Measurements from ENCODE around the gene DBNDD2.

DBNDD2 gene

GRCh38 chr20:45419188-45420091 is 11.4 kb downstream of the DBNDD2 start:
- DNase-seq, result peak; percentile 92 to 95

DNA sequence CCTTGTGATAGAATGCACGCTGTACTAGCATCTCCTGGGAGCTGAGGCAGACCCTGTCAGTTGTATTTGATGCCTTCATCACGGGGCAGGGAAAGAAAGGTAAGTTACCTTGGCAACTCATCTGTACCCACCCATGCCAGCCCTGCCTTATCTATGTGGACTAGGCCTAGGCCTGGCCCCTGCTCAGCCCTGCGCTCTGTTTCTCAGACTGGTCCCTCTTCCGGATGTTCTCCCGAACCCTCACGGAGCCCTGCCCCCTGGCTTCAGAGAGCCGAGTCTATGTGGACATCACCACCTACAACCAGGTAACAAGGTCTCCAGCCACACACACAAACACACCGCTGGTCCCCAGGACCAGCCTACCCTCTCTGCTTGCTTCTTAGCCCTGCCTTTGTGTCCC is 12.0 kb downstream of the DBNDD2 start:
- no peak for DNase-seq

DNA sequence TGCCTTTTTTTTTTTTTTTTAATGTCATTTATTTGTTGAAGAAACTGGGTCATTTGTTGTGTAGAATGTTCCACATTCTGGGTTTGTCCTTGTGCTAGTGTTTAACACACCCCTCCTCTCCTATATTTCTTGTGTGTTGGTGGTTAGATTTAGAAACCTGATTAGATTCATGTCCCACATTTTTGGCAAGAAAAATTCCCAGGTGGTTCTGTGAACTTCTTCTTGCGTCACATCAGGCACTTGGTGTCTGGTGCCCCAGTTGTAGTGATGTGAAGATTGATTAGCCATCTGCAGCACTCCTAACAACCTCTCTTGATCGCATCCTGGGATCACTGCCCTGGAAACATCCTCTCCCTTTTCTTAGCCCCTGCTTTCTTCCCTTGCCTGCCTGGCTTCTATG is 15.6 kb downstream of the DBNDD2 start:
- DNase-seq, result no peak

DNA sequence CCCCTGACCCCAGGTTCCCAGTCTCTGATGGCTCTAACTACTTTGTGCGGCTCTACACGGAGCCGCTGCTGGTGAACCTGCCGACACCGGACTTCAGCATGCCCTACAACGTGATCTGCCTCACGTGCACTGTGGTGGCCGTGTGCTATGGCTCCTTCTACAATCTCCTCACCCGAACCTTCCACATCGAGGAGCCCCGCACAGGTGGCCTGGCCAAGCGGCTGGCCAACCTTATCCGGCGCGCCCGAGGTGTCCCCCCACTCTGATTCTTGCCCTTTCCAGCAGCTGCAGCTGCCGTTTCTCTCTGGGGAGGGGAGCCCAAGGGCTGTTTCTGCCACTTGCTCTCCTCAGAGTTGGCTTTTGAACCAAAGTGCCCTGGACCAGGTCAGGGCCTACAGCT is 17.5 kb downstream of the DBNDD2 start:
- DNase-seq, result no peak

- no peak for DNase-seq
Measured at GRCh38 chr20:45426320-45427016, 18.4 kb downstream of the DBNDD2 start.

DNA sequence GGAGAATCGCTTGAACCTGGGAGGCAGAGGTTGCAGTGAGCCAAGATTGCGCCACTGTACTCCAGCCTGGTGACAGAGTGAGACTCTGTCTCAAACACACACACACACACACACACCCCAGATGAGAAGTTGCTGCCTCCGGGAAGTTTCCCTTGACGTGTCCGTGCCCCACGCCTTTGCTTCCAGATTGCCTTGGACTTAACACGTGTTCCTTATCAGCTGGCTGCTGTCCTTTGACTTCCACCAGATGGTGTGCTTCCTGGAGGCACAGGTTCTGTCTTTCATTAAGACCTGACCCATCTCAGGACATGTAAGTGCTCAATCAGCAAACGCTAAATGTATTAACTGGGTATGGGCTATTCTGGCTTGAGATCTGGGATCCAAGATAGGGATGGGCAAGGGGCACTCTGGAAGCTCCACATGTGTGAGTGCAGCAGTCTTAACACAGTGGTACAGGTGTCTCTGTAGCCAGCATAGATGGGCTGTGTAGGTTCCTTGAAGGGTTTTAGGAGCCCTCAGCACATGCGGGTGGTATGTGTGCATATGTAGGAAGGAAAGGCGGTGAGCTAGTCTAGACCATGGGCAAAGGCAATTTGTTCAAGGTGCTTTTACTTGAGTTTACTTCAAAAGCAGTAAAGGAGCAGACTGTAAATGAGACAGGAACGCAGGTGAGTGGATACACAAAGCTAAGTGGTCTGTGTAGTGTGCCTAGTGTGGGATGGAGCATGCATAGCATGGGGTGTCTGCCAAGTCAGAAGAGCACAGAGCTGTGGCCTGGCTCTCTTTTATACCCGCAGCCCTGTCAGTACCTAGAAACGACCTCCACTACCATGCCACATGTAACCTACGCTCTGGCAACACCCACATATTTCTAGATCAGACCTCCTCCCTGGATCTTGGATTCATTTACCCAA is 19.4 kb downstream of the DBNDD2 start:
- no peak for DNase-seq

DNA sequence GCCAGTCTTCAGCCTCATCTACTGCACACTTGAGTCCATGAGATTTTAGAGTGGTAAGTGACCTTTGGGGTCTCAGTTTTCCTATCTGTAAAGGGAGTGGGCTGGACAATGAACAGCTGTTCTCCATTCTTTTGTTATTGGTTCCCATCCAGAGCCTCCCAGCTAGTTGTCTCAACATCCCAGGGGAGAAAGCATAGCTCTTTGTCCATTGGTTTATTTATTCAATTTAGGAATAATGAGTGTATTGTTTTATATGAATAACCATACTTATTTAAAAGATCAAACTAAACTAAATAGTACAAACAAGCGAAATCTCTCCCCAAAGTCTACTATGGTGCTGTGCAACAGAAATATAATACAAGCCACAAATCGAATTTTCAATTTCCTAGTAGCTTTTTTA is 21.5 kb downstream of the DBNDD2 start:
- DNase-seq, result no peak

DNA sequence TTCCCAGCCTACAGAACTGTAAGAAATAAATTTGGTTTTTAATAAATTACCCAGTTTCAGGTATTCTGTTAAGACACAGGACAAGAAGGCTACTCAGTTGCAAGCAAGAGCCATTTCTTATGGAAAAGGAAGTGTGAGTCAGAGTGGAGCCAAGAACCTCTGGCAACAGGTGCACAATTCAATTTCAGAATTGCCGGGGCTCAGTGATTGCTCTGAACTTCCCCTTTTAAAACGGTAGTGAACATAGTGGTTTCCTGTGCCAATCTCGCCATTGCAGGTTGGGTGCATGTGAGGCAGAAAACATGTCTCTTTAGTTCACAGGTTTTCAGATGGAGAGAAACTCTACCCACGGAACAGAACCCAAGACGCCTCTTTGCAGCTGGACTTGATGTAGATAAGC is 24.2 kb downstream of the DBNDD2 start:
- DNase-seq, result no peak

GRCh38 chr20:45433316-45433715 is 25.2 kb downstream of the DBNDD2 start:
- DNase-seq, result no peak

DNA sequence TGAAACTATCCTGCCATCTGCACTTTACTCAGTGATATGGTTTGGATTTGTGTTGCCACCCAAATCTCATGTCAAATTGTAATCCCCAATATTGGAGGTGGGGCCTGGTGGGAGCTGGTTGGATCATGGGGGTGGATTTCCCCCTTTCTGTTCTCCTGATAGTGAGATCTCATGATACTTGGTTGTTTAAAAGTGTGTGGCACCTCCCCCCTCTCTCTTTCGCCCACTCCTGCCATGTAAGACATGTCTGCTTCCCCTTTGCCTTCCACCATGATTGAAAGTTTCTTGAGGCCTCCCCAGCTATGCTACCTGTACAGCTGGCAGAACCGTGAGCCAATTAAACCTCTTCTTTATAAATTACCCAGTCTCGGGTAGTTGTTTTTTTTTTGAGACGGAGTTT is 25.9 kb downstream of the DBNDD2 start:
- no peak for DNase-seq

GRCh38 chr20:45436732-45437485 is 28.8 kb downstream of the DBNDD2 start:
- DNase-seq, result peak; percentile 76 to 78

- no peak for DNase-seq
Measured at GRCh38 chr20:45440424-45440823, 32.3 kb downstream of the DBNDD2 start.

- no peak for DNase-seq
Measured at GRCh38 chr20:45440891-45441685, 33.0 kb downstream of the DBNDD2 start.

DNA sequence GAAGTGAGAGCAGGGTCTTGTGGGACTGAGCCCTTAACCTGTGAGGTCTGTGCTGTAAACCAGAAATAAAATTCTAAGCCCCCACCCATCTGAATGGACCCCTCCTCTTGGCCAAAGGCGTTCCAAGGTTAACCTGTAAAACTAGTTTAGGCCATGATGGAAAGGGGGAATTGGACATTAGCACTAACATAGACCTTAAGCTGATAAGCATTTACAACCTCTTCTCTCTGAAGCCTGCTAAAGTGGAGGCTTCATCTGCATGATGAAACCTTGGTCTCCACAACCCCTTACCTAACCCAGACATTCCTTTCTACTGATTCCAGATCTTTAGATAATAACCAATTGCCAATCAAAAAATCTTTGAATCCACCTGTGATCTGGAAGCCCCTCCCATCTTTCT is 33.7 kb downstream of the DBNDD2 start:
- DNase-seq, result no peak

DNA sequence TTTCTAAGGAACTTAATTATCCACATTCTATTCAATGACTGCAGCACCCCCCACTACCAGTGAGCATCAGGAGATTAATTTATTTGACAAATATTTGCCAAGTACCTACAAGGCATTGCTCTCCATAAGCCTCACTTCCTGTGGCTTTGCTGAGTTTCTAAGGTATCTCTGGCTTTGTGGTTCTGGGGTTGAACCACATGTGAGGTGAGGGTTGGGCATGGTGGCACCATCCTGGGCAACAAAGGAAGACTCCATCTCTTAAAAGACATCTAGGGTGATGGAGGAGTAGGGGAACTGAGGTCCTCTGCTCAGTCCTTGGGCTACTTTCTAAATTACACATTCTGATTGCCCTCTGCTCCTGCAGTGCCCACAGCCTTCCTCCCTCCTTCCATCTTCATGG is 36.0 kb downstream of the DBNDD2 start:
- DNase-seq, result no peak

DNA sequence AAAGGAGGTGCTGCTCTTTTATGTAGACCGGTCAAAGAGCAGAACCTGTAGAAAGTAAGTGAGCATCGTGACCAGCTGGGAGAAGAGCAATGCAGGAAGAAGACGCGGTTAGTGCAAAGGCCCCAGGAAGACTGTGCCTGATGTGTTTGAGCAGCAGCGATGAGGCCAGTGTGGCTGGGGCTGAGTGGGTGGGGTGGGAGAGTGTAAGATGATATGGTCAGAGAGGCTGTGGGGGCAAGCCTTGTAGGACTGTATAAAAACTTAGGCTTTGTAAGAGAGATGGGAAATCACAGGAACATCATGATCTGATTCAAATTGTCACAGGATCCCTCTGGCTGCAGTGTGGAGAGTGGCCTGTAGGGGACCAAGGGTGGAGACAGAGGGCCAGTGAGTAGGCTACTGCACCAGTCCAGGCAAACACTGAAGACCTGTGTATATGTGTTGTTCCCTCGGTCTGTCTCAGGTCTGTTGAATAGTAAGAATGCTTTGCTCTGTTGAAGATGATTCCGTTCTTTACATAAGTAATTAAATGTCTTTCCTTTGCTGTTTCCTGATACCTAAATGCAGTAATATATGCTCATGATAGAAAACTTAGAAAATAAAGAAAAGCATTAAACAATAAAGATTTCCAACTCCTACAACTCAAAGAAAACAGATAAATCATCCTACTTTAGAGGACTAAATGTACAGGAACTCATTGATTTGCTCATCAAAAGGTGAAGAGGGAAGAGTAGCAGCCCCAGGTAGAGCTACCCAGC is 37.9 kb downstream of the DBNDD2 start:
- DNase-seq, result peak; percentile 35 to 52

DNA sequence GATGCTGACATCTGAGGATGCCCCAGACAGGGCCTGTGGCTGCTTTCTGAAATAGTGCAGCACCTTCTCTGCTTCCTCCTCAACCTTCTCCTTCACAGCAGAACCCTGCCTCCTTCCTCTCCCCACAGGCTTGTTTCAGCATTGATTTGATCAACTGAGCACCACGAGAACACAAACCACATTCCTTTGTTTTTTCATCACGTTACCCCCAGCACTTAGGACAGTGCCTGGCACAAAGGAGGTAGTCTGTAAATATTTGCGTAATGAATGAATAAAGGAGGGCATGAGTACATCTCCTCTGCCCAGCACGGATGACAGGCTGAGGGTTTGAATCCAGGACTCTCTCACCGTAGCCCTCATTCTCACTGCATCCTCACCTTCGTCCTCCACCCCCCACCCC is 40.2 kb downstream of the DBNDD2 start:
- DNase-seq, result no peak

- no peak for DNase-seq
Measured at GRCh38 chr20:45449528-45449927, 41.4 kb downstream of the DBNDD2 start.

DNA sequence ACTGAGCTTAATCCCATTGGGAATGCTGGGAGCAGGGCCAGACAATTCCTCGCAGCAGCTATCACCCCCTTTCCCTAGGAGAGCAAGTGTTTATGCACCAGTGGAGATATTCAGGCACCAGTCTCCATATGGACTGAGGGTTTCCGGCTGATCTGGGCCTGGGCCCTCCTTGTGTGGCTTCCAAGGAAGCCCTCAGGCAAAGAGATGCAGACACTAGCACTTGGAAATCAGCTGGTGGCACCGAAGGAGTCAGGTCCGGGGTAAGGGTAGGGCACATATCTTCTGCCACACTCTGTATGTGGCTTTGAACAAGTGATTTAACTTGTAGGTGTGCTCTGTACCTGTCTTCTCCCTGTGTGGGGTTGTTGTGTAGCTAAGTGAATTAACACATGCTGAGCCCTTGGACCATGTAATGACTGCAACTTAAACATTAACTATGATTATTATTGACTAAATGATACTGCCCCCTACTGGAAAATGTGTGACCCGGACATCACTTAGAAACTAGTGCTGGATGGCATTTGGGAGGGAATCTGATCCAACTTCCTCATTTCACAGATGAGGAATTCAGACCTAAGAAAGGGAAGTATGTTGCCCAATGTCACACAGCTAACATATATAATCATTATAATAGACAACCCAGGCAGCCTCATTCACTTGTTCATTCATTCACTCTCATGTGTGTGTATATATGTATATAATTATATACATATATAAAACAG is 42.2 kb downstream of the DBNDD2 start:
- peak; percentile 28 to 53 for DNase-seq

DNA sequence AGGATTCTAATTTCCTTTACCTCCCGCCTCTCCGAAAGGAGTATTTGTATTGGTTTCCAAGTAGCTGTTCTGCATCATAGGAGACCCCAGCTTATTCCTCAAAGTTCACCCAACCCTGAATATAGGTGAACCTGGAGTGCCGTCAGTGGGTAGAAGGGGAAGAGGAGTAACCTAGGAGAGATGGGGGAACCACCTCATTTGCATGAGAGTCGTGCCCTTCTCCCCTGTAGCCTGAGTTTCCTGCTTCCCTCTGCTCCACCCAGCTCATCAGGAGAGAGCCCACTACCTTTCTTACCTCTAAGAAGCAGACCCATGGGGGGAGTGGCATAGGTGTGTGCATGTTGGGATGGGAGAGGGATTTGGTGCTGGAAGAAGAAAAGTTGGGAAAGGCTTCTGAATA is 44.1 kb downstream of the DBNDD2 start:
- DNase-seq, result no peak

All from SHP77 (cell line).